ENCODE results near the gene ACP5.

DNA sequence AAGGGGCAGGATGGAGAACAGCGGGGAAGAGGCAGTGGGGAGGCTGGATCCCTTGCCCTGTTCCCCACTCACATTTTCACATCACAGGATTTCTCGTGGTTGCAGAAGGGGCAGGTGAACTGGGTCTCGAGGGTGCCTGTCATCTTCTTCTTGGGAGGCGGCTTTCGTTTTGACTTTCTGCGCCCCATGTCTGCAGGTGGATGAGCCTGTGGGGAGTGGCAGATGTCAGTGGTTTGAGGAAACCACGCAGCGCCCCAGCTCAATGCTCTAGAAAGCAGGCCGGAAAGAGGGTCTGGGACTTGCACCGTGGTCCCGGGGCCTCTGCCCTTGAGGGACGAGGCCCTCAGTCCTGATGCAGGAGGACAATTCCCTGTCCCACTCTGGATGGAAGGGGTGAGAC is 23.3 kb downstream of the ACP5 start:
- TF ChIP-seq, protein P1, sequence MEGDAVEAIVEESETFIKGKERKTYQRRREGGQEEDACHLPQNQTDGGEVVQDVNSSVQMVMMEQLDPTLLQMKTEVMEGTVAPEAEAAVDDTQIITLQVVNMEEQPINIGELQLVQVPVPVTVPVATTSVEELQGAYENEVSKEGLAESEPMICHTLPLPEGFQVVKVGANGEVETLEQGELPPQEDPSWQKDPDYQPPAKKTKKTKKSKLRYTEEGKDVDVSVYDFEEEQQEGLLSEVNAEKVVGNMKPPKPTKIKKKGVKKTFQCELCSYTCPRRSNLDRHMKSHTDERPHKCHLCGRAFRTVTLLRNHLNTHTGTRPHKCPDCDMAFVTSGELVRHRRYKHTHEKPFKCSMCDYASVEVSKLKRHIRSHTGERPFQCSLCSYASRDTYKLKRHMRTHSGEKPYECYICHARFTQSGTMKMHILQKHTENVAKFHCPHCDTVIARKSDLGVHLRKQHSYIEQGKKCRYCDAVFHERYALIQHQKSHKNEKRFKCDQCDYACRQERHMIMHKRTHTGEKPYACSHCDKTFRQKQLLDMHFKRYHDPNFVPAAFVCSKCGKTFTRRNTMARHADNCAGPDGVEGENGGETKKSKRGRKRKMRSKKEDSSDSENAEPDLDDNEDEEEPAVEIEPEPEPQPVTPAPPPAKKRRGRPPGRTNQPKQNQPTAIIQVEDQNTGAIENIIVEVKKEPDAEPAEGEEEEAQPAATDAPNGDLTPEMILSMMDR (IDR thresholded peaks at IDR 0.05) = no peak
- no peak for TF ChIP-seq POLR2AphosphoS5 (IDR thresholded peaks at IDR 0.05)
